ENCODE results near the gene LRMDA.

LRMDA gene

GRCh38 chr10:75801661-75802060, 370.2 kb downstream of the LRMDA start:
- H3K4me2 ChIP-seq (ENCODE audit: low read length), result no peak overlapping the region
- no peak overlapping the region for H3K27ac ChIP-seq
- H3K4me1 ChIP-seq, result no peaks in the 10 kb centered on the region
- H3K9ac ChIP-seq, result no peak overlapping the region
- no peak for TF ChIP-seq CTCF (IDR thresholded peaks at IDR 0.05)
- H3K36me3 ChIP-seq (ENCODE audit: control insufficient read depth, insufficient read depth, low read length), result no peaks in the 10 kb centered on the region
- no peaks in the 10 kb centered on the region for H3K27me3 ChIP-seq (ENCODE audit: control insufficient read depth, insufficient read depth, low read length)
- H2AFZ ChIP-seq, result no peak overlapping the region
- H3K4me3 ChIP-seq (ENCODE audit: low read depth, low read length), result no peak overlapping the region
- H3K79me2 ChIP-seq, result no peaks in the 10 kb centered on the region
- H3K9me3 ChIP-seq (ENCODE audit: control insufficient read depth, low read length), result no peaks in the 10 kb centered on the region

GRCh38 chr10:75803121-75803520, 371.7 kb downstream of the LRMDA start:
- H3K9me3 ChIP-seq (ENCODE audit: control insufficient read depth, low read length), result no peaks in the 10 kb centered on the region
- H3K79me2 ChIP-seq, result no peaks in the 10 kb centered on the region
- no peak for TF ChIP-seq CTCF (IDR thresholded peaks at IDR 0.05)
- H3K4me3 ChIP-seq (ENCODE audit: low read depth, low read length), result no peak overlapping the region
- no peaks in the 10 kb centered on the region for H3K27me3 ChIP-seq (ENCODE audit: control insufficient read depth, insufficient read depth, low read length)
- no peak overlapping the region for H2AFZ ChIP-seq
- no peaks in the 10 kb centered on the region for H3K4me1 ChIP-seq
- H3K36me3 ChIP-seq (ENCODE audit: control insufficient read depth, insufficient read depth, low read length), result no peaks in the 10 kb centered on the region
- no peak overlapping the region for H3K4me2 ChIP-seq (ENCODE audit: low read length)
- no peak overlapping the region for H3K9ac ChIP-seq
- no peak overlapping the region for H3K27ac ChIP-seq

GRCh38 chr10:75803816-75804552, 372.6 kb downstream of the LRMDA start:
- Histone ChIP-seq H3K79me2 (no peaks in the 10 kb centered on the region), H3K36me3 (ENCODE audit: control insufficient read depth, insufficient read depth, low read length) (no peaks in the 10 kb centered on the region), H3K4me1 (no peaks in the 10 kb centered on the region), H3K4me3 (ENCODE audit: low read depth, low read length) (no peak overlapping the region), H2AFZ (no peak overlapping the region), H3K9ac (no peak overlapping the region), H3K27me3 (ENCODE audit: control insufficient read depth, insufficient read depth, low read length) (no peaks in the 10 kb centered on the region), H3K4me2 (ENCODE audit: low read length) (no peak overlapping the region), H3K9me3 (ENCODE audit: control insufficient read depth, low read length) (no peaks in the 10 kb centered on the region), H3K27ac (no peak overlapping the region)
- no peak for TF ChIP-seq CTCF (IDR thresholded peaks at IDR 0.05)

- Histone ChIP-seq H3K4me3 (ENCODE audit: low read depth, low read length) (no peak overlapping the region), H2AFZ (no peak overlapping the region), H3K9ac (no peak overlapping the region), H3K4me2 (ENCODE audit: low read length) (no peak overlapping the region), H3K27ac (no peak overlapping the region), H3K27me3 (ENCODE audit: control insufficient read depth, insufficient read depth, low read length) (no peaks in the 10 kb centered on the region), H3K36me3 (ENCODE audit: control insufficient read depth, insufficient read depth, low read length) (no peaks in the 10 kb centered on the region), H3K9me3 (ENCODE audit: control insufficient read depth, low read length) (no peaks in the 10 kb centered on the region), H3K4me1 (no peaks in the 10 kb centered on the region), H3K79me2 (no peaks in the 10 kb centered on the region)
- TF ChIP-seq CTCF (IDR thresholded peaks at IDR 0.05), result no peak
Measured at GRCh38 chr10:75806186-75806585, 374.8 kb downstream of the LRMDA start.

- Histone ChIP-seq H3K27me3 (ENCODE audit: control insufficient read depth, insufficient read depth, low read length) (no peaks in the 10 kb centered on the region), H3K9ac (no peak overlapping the region), H3K4me1 (no peaks in the 10 kb centered on the region), H3K4me2 (ENCODE audit: low read length) (no peak overlapping the region), H3K9me3 (ENCODE audit: control insufficient read depth, low read length) (no peaks in the 10 kb centered on the region), H3K79me2 (no peaks in the 10 kb centered on the region), H3K27ac (no peak overlapping the region), H3K4me3 (ENCODE audit: low read depth, low read length) (no peak overlapping the region), H3K36me3 (ENCODE audit: control insufficient read depth, insufficient read depth, low read length) (no peaks in the 10 kb centered on the region), H2AFZ (no peak overlapping the region)
- TF ChIP-seq CTCF (IDR thresholded peaks at IDR 0.05), result no peak
Measured at GRCh38 chr10:75807456-75807855, 376.0 kb downstream of the LRMDA start.

Data from parathyroid adenoma (tissue), 2 donors.